Stimulated activated CD8-positive, alpha-beta memory T cell treated with anti-CD3 and anti-CD28 coated beads, Interleukin-4, amount 100 ng/mL, for 24 hours (primary cell): ENCODE results near the gene PAN3.
"Not testable (repeated sequence)": the region's sequence is repeated elsewhere in the genome, so short reads cannot be mapped to it uniquely, and the experiment has no call there.

Experiments used
- DNase-seq: peaks from one replicate; pipeline ENCODE4 v3.0.0-alpha.2; 2020; ENCODE audit warnings: low read depth

Gene PAN3

GRCh38 chr13:28138756-28139470 lies 568 bp downstream of the PAN3 start:
- DNase-seq = peak; percentile 88

- no peak for DNase-seq
These were observed 2.2 kb downstream of the PAN3 start for GRCh38 chr13:28140433-28141125.

GRCh38 chr13:28141542-28141941 lies 3.2 kb downstream of the PAN3 start:
- DNase-seq = not testable (repeated sequence)

- DNase-seq = no peak
These were observed 6.7 kb downstream of the PAN3 start for GRCh38 chr13:28145049-28145448.

- no peak for DNase-seq
These were observed 9.2 kb downstream of the PAN3 start for GRCh38 chr13:28147495-28147894.

GRCh38 chr13:28159057-28159456 lies 20.7 kb downstream of the PAN3 start:
- no peak for DNase-seq

GRCh38 chr13:28161370-28161769 lies 23.0 kb downstream of the PAN3 start:
- DNase-seq = no peak

GRCh38 chr13:28163587-28163986 lies 25.2 kb downstream of the PAN3 start:
- no peak for DNase-seq

GRCh38 chr13:28166257-28166656 lies 27.9 kb downstream of the PAN3 start:
- no peak for DNase-seq

GRCh38 chr13:28171266-28171665 lies 32.9 kb downstream of the PAN3 start:
- DNase-seq = no peak

- no peak for DNase-seq
These were observed 34.6 kb downstream of the PAN3 start for GRCh38 chr13:28172947-28173346.

GRCh38 chr13:28173793-28174192 lies 35.4 kb downstream of the PAN3 start:
- no peak for DNase-seq

- DNase-seq = no peak
These were observed 39.0 kb downstream of the PAN3 start for GRCh38 chr13:28177327-28177726.

GRCh38 chr13:28177877-28178276 lies 39.5 kb downstream of the PAN3 start:
- no peak for DNase-seq

- DNase-seq = no peak
These were observed 41.6 kb downstream of the PAN3 start for GRCh38 chr13:28179974-28180373.

- no peak for DNase-seq
These were observed 43.1 kb downstream of the PAN3 start for GRCh38 chr13:28181413-28181812.

GRCh38 chr13:28185256-28185655 lies 46.9 kb downstream of the PAN3 start:
- DNase-seq = no peak

- no peak for DNase-seq
These were observed 60.7 kb downstream of the PAN3 start for GRCh38 chr13:28199089-28199488.

GRCh38 chr13:28204043-28204442 lies 65.7 kb downstream of the PAN3 start:
- no peak for DNase-seq

- peak; percentile 11 for DNase-seq
These were observed 66.5 kb downstream of the PAN3 start for GRCh38 chr13:28204690-28205443.

- no peak for DNase-seq
These were observed 80.3 kb downstream of the PAN3 start for GRCh38 chr13:28218679-28219078.

GRCh38 chr13:28219408-28220099 lies 81.2 kb downstream of the PAN3 start:
- DNase-seq = no peak
